Measurements from ENCODE around the gene FAM20C.
"Not testable (repeated sequence)": the region's sequence is repeated elsewhere in the genome, so short reads cannot be mapped to it uniquely, and the experiment has no call there.

- not testable (repeated sequence) for TF ChIP-seq CTCF, POLR2A (IDR thresholded peaks at IDR 0.05)
Observed at GRCh38 chr7:182502-182901, 9.9 kb upstream of the FAM20C start.
